ENCODE results near the gene PGM3.

Gene PGM3

GRCh38 chr6:83183082-83183828, 9.8 kb downstream of the PGM3 start:
- DNase-seq (ENCODE audit: low read depth in 2 of 2) = no peak

- DNase-seq (ENCODE audit: low read depth in 2 of 2) = no peak
Observed at GRCh38 chr6:83182114-83182513, 11.0 kb downstream of the PGM3 start.

- no peak for DNase-seq (ENCODE audit: low read depth in 2 of 2)
Observed at GRCh38 chr6:83180426-83180950, 12.6 kb downstream of the PGM3 start.

- no peak for DNase-seq (ENCODE audit: low read depth in 2 of 2)
Observed at GRCh38 chr6:83176246-83176645, 16.8 kb downstream of the PGM3 start.

GRCh38 chr6:83169511-83169910, 23.6 kb downstream of the PGM3 start:
- DNase-seq (ENCODE audit: low read depth in 2 of 2) = no peak

- no peak for DNase-seq (ENCODE audit: low read depth in 2 of 2)
Observed at GRCh38 chr6:83169106-83169505, 24.0 kb downstream of the PGM3 start.

GRCh38 chr6:83168556-83168955, 24.5 kb downstream of the PGM3 start:
- DNase-seq (ENCODE audit: low read depth in 2 of 2) = no peak

GRCh38 chr6:83167726-83168278, 25.3 kb downstream of the PGM3 start:
- DNase-seq (ENCODE audit: low read depth in 2 of 2) = no peak

- no peak for DNase-seq (ENCODE audit: low read depth in 2 of 2)
Observed at GRCh38 chr6:83160167-83160566, 32.9 kb downstream of the PGM3 start.

GRCh38 chr6:83155794-83156193, 37.3 kb downstream of the PGM3 start:
- no peak for DNase-seq (ENCODE audit: low read depth in 2 of 2)

- DNase-seq (ENCODE audit: low read depth in 2 of 2) = no peak
Observed at GRCh38 chr6:83153883-83154521, 39.1 kb downstream of the PGM3 start.

- no peak for DNase-seq (ENCODE audit: low read depth in 2 of 2)
Observed at GRCh38 chr6:83152913-83153312, 40.2 kb downstream of the PGM3 start.

GRCh38 chr6:83151114-83151513, 42.0 kb downstream of the PGM3 start:
- DNase-seq (ENCODE audit: low read depth in 2 of 2) = no peak

- DNase-seq (ENCODE audit: low read depth in 2 of 2) = no peak
Observed at GRCh38 chr6:83138758-83139157, 54.3 kb downstream of the PGM3 start.

GRCh38 chr6:83138118-83138722, 54.8 kb downstream of the PGM3 start:
- no peak for DNase-seq (ENCODE audit: low read depth in 2 of 2)

- DNase-seq (ENCODE audit: low read depth in 2 of 2) = no peak
Observed at GRCh38 chr6:83132121-83132520, 60.9 kb downstream of the PGM3 start.

GRCh38 chr6:83127976-83128375, 65.1 kb downstream of the PGM3 start:
- no peak for DNase-seq (ENCODE audit: low read depth in 2 of 2)

- no peak for DNase-seq (ENCODE audit: low read depth in 2 of 2)
Observed at GRCh38 chr6:83127258-83127657, 65.8 kb downstream of the PGM3 start.

GRCh38 chr6:83126807-83127206, 66.3 kb downstream of the PGM3 start:
- no peak for DNase-seq (ENCODE audit: low read depth in 2 of 2)

- DNase-seq (ENCODE audit: low read depth in 2 of 2) = no peak
Observed at GRCh38 chr6:83126223-83126622, 66.8 kb downstream of the PGM3 start.

GRCh38 chr6:83125425-83125824, 67.6 kb downstream of the PGM3 start:
- no peak for DNase-seq (ENCODE audit: low read depth in 2 of 2)

- no peak for DNase-seq (ENCODE audit: low read depth in 2 of 2)
Observed at GRCh38 chr6:83124553-83124952, 68.5 kb downstream of the PGM3 start.

All from stimulated activated CD8-positive, alpha-beta memory T cell treated with anti-CD3 and anti-CD28 coated beads, Interleukin-2, amount 100 ng/mL, for 1 hour (primary cell).